ENCODE results near the gene CARMIL1. TPM values are rescaled to one million over a fixed set of nuclear protein-coding genes. Genes with fewer than 3 reads are reported as not detected.
"Not testable (repeated sequence)": the region's sequence is repeated elsewhere in the genome, so short reads cannot be mapped to it uniquely, and the experiment has no call there.

CARMIL1 gene
- total RNA-seq, 1 donor from 2014 or later = 14.0 TPM

- DNase-seq = no peak
Measured at GRCh38 chr6:25370178-25371036, 91.2 kb downstream of the CARMIL1 start.

GRCh38 chr6:25371037-25371347, 91.8 kb downstream of the CARMIL1 start:
- no peak for DNase-seq

- no peak for DNase-seq
Measured at GRCh38 chr6:25375125-25375524, 96.0 kb downstream of the CARMIL1 start.

GRCh38 chr6:25377664-25378063, 98.5 kb downstream of the CARMIL1 start:
- DNase-seq = no peak

GRCh38 chr6:25381077-25381476, 101.9 kb downstream of the CARMIL1 start:
- DNase-seq = no peak

GRCh38 chr6:25382476-25382875, 103.3 kb downstream of the CARMIL1 start:
- not testable (repeated sequence) for DNase-seq

- DNase-seq = no peak
Measured at GRCh38 chr6:25384234-25384633, 105.1 kb downstream of the CARMIL1 start.

- DNase-seq = no peak
Measured at GRCh38 chr6:25384967-25385366, 105.8 kb downstream of the CARMIL1 start.

- no peak for DNase-seq
Measured at GRCh38 chr6:25387483-25387882, 108.3 kb downstream of the CARMIL1 start.

- DNase-seq = no peak
Measured at GRCh38 chr6:25387911-25388310, 108.7 kb downstream of the CARMIL1 start.

GRCh38 chr6:25388776-25389175, 109.6 kb downstream of the CARMIL1 start:
- DNase-seq = no peak

- no peak for DNase-seq
Measured at GRCh38 chr6:25389471-25389870, 110.3 kb downstream of the CARMIL1 start.

- DNase-seq = no peak
Measured at GRCh38 chr6:25392372-25392771, 113.2 kb downstream of the CARMIL1 start.

GRCh38 chr6:25395731-25396130, 116.6 kb downstream of the CARMIL1 start:
- DNase-seq = no peak

- no peak for DNase-seq
Measured at GRCh38 chr6:25397406-25397805, 118.2 kb downstream of the CARMIL1 start.

- no peak for DNase-seq
Measured at GRCh38 chr6:25399885-25400284, 120.7 kb downstream of the CARMIL1 start.

- DNase-seq = no peak
Measured at GRCh38 chr6:25401711-25402110, 122.5 kb downstream of the CARMIL1 start.

- no peak for DNase-seq
Measured at GRCh38 chr6:25402125-25402524, 123.0 kb downstream of the CARMIL1 start.

GRCh38 chr6:25403150-25403549, 124.0 kb downstream of the CARMIL1 start:
- DNase-seq = no peak

- DNase-seq = no peak
Measured at GRCh38 chr6:25404091-25404490, 124.9 kb downstream of the CARMIL1 start.

- DNase-seq = no peak
Measured at GRCh38 chr6:25404693-25405169, 125.6 kb downstream of the CARMIL1 start.

GRCh38 chr6:25405442-25405841, 126.3 kb downstream of the CARMIL1 start:
- no peak for DNase-seq

GRCh38 chr6:25407431-25407830, 128.3 kb downstream of the CARMIL1 start:
- DNase-seq = no peak

GRCh38 chr6:25410102-25410501, 130.9 kb downstream of the CARMIL1 start:
- DNase-seq = no peak
